G401.6 (cell line): ENCODE data around the gene BSCL2.
"Not testable (repeated sequence)": the region's sequence is repeated elsewhere in the genome, so short reads cannot be mapped to it uniquely, and the experiment has no call there.

Experiments
- FAIRE-seq: peaks from 2 replicates; lab custom pipeline; 2012; peaks lifted over from hg19 to GRCh38; lab: Jason Lieb, UNC

BSCL2 gene

DNA sequence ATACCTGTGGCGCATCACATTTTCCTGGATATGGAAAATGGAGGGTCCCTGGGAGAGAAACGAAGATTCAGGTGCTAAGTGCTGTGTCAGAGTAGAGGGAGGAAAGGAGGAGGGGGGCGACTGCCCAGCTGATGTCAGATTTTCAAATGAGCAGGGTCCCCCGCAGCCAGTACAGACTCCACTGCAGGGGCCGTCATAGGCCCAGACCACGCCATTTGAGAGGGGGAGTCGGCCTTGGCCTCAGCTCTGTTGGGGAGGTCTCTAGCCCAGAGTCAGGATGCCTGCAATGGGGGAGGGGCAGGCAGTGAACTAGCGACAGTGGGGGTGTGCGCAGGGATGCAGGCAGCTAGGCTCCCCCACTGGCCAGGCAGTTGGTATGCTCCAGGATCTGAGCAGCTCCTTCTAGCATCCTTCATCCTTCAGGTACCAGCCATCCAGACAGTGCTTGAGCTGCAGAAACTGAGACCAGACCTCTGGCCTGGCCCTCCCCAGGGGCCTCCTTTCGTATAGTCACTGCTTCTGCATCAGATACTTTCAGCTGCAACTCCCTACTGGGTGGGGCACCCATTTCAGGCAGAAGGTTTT is at the start of gene BSCL2, which contains the start of gene GNG3:
Gene BSCL2, minus strand, starts transcription at position 148 of the 585 bp plus-strand sequence. CDS start 229 bp downstream, outside the sequence.
Gene GNG3, plus strand, starts transcription at position 400 of the 585 bp plus-strand sequence. CDS start 620 bp downstream, outside the sequence.
- no peak for FAIRE-seq

DNA sequence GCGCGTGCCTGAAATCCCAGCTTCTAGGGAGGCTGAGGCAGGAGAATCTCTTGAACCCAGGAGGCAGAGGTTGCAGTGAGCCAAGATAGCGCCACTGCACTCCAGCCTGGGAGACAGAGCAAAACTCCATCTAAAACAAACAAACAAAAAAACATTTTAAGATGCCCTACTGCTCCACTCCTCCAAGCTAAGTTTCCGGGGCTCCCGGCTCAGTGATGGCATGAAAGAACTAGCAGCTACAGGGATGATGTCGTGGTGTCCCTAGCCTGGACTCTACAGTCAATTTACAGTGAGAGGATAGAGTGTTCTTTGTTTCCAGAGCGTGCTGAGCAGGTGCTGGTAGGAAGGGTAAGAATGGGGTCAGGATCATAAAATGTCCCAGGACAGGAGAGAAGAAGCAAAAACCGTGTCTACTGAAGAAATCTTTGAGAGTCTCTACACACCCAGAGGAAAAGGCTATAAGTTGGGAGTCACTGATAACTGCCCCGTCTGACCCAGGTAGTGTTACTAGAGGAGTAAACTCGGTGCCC is 47.9 kb upstream of the BSCL2 start:
- FAIRE-seq = no peak

DNA sequence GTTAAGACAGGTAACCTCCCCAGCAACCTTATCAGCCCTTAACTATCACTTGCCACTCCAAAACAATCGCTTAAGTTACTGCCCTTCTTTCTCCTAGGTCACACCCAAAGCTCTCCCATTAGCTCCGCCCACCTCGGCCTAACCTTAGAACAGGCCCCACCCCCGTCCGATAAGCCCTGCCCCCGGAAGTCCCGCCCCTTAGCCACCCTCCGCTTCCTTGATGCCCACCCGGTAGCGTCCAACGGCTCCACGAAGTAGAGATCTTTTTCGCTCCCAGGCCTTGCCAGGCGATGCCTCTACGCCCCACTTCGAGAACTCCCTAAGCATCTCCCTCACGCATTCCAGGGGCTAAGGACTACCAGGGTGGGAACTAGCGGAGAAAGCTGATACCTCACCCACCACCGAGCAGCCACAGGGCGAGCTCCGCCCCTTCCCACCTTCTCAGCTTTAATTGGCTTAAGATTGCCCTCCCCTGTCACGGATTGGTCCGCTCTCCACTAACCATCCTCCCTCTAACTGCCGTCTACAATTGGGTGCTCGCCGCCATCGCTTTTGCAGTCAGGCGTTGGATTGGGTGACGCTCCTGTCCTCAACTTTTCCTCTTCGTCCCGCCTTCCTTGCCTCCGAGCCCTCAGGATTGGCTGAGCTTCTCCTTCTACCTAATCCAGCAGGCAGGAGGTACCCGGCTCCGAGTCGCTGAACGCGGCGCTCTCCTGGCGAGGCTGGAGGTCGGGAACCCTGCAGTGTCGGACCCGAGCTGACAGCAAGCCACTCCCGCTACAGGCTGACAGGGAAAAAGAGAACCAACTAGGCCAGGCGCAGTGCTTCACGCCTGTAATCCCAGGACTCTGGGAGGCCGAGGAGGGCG is 46.7 kb upstream of the BSCL2 start, which contains the start of gene ZBTB3:
Gene ZBTB3, minus strand, starts transcription at position 425 of the 868 bp plus-strand sequence. CDS start 496 bp downstream, outside the sequence.
- peak; percentile 97 for FAIRE-seq

DNA sequence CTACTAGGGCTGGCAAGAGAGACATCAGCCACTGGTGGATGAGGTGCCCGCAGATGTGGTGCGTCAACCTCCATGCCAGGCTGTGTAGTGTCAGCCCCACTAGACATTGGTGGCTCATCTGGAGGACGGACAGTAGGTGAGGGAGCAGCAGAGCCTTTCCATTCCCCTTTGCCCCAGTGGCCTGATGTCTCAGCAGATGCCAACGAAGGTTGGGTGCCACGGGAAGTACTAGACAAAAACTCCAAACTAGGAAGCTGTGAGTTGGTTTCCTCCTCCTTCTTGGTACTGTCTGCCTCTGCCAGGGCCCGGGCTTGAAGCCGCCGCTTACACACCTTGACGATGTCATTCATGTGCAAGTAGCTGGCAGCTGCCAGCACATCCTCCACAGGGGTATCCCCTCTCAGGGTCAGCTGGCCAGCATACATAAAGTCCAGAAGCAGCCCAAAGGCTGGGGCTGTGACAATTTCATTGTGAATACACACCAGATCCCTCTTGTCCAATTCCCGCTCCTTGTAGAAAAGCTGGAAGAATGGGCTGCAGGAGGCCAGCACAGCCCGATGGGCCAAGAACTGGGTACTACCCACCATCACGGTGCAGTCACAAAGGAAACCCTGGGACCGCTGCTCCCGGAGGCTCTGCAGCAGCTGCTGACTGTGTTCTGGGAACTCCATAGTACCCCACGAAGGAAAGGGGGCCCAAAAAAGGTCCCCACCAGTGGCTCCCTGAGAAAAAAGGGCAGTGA is 45.9 kb upstream of the BSCL2 start:
- FAIRE-seq = no peak

DNA sequence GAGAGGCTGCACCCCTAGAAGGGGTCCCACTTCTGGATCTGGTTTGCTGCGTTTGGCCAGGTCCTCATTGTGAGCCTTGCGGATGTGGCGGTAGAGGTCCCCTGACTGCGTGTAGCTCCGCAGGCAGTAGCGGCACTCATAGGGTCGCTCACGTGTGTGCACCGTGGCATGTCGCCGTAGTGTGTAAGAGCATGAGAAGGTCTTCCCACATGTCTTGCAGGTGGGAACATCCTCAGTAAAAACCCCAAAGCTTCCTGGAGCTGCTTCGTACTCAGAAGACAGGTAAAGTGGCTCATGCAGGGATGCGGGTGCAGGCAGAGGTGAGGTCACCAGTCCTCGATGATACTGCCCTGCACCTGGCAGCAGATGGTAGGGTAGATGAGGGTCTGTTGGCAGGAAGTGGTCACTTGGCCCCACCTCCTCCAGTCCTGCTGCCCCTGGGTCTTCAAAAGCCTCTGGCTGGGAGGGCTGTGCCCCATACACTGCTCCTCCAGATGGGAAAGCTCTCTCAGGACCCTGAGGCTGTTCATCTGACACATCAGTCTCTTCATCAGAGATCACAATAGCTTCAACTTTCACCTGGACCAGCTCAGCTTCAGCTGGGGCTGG is 45.1 kb upstream of the BSCL2 start:
- no peak for FAIRE-seq

DNA sequence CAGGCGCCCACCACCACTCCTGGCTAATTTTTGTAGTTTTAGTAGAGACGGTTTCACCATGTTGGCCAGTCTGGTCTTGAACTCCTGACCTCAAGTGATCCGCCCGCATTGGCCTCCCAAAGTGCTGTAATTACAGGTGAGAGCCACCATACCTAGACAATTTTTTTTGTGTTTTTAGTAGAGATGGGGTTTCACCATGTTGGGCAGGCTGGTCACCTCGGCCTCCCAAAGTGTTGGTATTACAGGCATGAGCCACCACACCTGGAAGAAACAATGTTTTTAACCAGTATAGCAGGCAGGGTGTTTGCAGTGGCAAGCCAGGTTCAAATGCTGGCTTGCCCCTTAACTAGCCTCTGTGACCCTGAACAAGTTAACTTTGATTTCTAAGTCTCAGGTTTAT is 42.7 kb upstream of the BSCL2 start:
- not testable (repeated sequence) for FAIRE-seq

DNA sequence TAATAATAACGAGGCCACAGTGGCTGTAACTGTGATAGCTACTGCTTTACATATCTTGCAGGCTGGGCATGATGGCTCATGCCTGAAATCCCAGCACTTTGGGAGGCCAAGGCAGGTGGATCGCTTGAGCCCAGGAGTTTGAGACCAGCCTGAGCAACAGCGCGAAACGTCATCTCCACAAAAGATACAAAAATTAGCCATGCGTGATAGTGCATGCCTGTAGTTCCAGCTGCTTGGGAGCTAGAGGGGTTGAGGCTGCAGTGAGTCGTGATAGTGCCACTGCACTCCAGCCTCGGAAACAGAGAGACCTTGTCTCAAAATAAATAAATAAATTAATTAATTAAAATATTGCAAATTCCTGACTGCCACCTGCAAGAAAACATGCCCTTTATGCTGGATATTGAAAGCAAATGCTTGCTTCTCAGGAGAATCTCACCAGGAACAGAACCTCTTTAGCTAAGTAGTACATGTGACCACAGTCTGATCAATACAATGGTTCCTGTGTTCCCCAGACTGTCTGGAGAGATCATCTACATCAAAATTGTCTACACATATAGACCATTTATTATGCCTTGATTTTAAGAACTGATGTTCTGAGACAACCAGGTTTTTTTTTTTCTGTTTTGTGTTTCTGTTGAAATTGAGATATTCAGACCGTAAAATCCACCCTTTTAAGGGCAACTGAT is 40.4 kb upstream of the BSCL2 start:
- FAIRE-seq = no peak

DNA sequence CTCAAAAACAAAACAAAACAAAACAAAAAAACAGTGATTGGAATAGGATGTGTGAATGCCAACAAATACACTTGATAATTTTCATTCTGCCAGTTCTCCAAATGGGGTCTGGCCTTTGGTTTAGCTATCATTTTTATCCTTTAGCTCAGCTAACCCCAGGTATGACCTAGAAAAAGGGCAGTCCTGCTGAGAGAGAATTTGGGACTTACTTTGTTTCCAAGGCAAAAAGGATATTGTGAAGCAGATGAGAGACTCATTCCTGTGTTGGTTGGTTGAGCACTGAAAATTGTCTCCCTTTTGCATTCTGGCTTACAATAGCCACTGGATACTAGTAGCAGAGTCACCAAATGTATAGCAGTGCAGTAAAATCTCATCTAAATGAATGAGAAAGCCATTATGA is 30.0 kb upstream of the BSCL2 start:
- FAIRE-seq = no peak

DNA sequence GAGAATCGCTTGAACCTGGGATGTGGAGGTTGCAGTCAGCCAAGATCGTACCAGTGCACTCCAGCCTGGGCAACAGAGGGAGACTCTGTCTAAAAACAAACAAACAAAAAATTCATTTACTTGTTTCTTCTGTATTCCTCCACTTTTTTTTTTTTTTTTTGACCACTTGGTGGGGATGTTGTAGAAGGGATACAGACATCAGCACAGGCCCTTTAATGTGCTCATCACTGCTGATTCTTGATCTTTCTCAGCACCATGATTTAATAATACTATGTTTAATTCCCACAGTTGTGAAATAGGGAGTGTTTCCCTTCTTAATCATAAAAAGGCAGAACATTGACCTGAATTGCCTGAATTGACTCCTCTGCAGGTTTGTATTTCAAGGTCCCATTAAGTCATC is 25.6 kb upstream of the BSCL2 start:
- peak; percentile 45 for FAIRE-seq

DNA sequence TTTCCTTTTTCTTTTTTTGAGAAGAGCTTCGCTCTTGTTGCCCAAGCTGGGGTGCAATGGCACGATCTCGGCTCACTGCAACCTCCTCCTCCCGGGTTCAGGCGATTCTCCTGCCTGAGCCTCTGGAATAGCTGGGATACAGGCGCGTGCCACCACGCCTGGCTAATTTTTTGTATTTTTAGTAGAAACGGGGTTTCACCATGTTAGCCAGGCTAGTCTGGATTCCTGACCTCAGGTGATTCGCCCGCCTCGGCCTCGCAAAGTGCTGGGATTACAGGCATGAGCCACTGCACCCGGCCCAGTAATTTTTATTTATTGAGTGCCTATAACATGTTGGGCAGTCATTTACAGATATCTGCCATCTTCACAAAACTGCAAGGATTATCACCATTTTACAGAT is 22.9 kb upstream of the BSCL2 start:
- not testable (repeated sequence) for FAIRE-seq

DNA sequence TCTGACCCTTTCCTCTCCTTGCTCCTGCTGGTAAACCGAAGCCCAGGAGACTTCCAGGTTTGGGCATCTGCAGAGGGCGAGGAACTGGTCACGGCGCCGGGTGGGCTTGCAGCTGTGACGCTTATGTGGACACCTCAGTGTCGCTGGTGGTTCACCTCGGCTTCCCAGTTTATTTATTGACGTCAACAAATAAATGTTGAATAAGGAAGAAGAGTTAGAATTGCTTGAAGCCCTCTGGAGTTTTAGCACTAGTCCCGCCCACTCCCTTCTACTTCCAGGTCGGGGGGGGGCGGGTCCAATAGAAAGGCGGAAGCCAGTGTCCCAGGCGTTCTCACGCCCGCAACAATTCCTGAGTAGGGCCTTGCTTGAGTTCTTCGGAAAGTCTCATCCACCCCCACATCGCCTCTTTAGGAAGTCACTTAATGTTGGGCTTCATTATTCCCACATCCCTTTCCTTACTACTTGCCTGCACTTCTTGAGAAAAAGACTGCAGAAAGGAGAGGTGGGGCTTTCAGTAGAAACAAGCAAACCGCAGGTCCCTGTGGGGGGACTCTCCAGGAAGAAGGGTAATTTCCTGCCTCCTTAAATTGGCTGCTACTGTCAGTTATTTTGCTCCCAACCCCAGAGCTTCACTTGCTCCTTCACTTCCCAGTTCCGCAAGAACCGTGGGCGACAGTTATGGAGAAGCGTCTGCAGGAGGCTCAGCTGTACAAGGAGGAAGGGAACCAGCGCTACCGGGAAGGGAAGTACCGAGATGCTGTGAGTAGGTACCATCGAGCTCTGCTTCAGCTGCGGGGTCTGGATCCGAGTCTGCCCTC is 21.2 kb upstream of the BSCL2 start, which contains the start of gene TTC9C:
Gene TTC9C, plus strand, starts transcription at position 316 of the 818 bp plus-strand sequence. Its CDS starts 363 bp downstream, at position 679.
- peak; percentile 76 for FAIRE-seq

DNA sequence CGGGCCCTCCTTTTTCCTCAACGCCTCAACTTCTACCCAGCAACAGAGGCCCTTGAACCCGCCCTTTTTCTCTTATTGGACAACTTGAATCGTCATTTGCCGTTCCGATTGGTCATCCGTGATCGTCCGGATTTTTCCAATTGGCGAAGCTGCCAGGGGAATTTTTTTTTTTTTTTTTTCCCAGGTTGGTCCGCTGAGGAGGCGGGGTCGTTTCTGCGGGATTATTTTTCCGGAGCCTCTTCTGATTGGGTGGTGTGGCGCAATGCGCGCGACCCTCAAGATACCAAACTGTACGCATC is 20.6 kb upstream of the BSCL2 start:
- FAIRE-seq = peak; percentile 97

DNA sequence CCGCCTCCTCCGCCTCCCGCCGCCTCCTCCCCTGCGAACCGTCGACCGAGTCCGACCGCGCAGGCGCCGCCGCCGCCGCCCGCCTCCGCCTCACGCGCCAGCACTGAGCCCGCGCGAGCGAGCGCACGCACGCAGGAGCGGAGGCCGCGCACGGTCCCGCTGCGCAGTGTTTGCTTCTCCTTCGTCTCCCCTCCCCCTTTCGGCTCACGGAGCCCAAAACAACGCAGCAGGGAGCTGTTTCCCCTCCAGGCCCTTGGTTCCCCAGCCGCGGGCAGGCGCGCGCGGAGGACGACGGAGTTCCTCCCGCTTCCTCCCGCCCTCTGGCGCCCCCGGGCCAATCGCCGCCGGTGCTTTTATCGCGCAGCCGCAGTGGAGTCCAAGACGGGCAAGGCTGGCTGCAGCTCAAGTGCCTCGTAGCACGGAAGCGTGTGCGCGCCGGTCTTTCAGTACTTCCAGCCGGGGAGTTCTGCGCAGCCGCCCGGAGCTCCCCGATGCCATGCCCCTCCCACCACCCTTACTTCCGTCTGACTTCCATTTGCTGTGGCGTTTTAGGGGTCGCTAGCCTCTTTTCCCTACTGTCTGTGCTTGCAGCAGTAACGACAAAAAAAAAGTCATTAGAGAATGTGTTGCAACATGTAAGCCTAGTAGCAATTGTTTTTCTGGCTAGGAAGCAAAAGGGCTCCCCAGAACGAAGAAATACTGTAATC is 20.1 kb upstream of the BSCL2 start, which contains the start of gene HNRNPUL2:
Gene HNRNPUL2, minus strand, starts transcription at position 293 of the 707 bp plus-strand sequence. CDS start 301 bp downstream, outside the sequence.
- no peak for FAIRE-seq

DNA sequence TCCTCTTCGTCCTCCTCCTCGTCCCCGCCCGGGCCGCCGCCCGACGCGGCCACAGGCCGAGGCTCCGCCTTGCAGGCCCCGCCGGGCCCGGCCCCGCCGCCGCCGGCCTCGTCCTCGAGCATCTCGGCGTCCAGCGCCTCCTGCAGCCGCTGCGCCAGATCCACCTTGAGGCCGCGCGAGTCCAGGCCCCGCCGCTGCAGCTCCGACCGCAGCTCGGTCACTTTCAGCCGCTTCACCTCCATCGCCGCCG is 19.6 kb upstream of the BSCL2 start:
- FAIRE-seq = no peak

DNA sequence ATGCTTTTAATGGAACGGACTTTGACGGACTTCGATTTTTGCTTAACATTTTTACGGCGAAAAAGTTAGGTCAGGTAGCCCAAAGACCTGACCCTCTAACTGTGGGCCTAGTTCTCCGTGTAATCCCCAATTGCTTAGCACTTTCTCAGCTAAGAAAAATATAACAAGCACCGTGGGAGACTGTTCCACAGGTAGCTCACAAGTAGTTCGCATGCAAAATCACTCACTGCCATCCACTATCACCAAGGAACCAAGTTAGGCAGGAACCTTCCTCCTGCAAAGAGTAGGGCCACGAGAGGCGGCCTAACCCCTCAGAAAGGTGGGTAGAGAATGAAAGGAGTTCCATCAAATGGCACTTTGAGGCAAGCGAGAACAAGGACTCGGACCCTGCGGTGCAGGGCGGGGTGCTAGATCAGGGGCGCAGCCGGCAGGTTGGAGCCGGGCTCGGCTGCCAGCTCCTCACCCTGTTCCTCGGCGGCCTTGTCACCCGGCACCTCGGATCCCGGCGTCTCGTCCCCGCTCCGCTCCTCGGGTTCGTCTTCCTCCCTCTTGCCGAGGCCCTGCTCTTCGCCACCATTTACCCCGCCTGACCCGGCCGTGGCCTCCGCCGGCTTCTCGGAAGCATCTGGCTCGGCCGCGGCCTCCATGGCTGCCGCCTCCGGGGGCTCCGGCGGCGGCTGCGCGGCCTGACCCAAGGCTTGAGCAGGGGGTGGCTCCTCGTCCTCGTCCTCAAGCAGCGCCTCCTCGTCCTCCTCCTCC is 19.1 kb upstream of the BSCL2 start:
- no peak for FAIRE-seq

DNA sequence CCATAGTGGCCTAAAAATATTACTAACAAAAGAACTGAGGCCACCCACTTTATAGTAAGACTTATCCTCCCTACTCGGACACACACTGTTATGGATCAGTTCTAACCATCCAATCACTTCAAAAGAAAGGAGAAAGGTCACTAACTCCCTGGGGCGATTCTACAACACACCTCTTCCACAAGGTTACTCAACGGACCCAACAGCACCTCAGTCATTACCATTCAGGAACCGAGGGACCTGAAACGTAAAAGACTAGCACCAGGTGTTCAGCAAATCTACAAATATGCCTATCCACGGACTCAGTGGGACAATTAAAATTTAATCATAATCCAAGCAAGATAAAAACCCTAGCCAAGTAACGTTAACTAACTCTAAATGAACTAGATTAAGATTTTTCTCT is 18.4 kb upstream of the BSCL2 start:
- no peak for FAIRE-seq

DNA sequence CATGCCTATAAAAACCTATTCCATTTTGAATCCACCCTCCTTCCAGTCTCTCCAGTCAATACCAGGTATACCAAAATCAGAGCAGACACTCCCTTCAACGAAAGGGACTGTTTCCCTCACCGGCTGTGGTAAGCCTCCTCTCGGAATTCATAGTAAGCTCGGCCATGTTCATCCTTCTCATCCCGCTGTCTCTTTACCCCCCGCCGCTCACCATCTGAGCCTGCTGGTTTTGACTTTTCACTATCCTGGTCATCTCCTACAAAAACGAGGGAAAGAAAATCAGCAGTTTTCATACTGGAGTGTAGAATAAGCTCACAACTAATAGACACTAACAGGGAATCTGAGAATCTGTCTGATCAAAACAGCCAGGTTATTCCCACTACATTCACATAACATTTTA is 16.9 kb upstream of the BSCL2 start:
- no peak for FAIRE-seq

DNA sequence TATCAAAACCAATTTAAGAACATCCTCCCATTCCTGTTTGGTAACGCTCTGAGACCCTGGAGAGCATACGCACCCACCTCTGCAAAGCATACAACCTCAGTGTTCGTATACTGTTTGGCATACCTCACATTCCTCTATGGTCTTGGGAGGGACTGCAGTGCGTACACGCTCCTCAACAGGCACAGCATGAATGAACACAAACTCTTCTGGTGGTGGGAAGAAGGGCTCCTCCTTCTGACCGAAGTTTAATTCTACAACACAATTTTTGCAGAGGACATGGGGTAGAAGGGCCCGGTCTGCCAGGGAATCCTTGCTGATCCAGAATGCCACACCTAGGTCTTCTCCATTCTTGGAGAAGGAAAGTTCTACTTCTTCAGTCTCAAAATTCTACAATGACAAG is 14.8 kb upstream of the BSCL2 start:
- FAIRE-seq = peak; percentile 46

DNA sequence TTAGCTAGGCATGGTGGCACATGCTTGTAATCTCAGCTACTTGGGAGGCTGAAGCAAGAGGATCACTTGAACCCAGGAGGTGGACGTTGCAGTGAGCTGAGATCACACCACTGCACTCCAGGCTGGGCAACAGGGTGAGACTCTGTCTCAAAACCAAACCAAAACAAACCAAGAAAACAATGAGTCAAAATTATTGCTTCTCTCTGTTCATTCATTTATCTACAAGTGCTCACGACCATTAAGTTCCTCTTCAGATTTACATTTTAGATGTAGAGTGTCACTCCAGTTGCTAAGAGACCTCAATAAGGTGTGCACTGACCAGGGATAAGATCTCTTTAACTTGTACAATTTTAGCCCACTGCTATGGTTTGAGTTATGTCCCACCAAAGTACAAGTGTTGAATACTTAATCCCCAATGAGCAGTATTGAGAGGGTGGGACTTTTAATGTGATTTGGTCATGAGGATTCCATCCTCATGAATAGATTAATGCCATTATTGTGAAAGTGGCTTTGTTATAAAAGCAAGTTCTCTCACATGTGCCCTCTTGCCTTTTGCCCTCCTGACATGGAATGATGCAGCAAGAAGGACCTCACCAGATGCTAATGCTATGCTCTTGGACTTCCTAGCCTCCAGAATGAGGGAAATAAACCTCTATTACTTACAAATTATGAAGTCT is 12.2 kb upstream of the BSCL2 start:
- no peak for FAIRE-seq
